Kidney tubule cell (primary cell): ENCODE data around the gene GARIN1A.

Experiments used
- DNase-seq: peaks from one replicate; pipeline ENCODE4 v3.0.0-alpha.2; 2018; ENCODE audit warnings: low spot score

GARIN1A gene

GRCh38 chr7:128714701-128715495 is 42.8 kb downstream of the GARIN1A start:
- DNase-seq = no peak

GRCh38 chr7:128718967-128719642 is 47.0 kb downstream of the GARIN1A start:
- DNase-seq = no peak

DNA sequence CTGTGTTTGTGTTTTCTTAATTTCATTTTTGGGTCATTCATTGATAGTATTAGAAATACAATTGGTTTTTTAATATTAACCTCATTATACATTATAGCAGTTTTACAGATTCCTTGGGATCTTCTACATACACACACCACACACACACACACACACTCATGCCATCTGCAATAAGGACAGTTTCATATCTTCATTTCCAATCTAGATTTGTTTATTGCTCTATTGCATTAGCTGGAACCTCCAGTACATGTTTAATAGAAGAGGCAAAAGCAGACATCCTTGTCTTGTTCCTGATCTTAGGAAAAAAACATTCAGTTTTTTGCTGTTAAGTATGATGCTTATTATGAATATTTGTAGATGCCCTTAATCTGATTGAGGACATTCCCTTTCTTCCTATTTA is 49.3 kb downstream of the GARIN1A start:
- no peak for DNase-seq
